GM18907 (cell line): ENCODE results near the gene HIF1A.

ENCODE experiments used
- ATAC-seq: cut with Tn5 transposase; IDR thresholded peaks from one replicate; pipeline ENCODE4 v1.9.1; 2021; ENCODE audit warnings: mild to moderate bottlenecking, moderate library complexity; ENCODE audit not compliant: unreplicated experiment

The HIF1A gene

DNA sequence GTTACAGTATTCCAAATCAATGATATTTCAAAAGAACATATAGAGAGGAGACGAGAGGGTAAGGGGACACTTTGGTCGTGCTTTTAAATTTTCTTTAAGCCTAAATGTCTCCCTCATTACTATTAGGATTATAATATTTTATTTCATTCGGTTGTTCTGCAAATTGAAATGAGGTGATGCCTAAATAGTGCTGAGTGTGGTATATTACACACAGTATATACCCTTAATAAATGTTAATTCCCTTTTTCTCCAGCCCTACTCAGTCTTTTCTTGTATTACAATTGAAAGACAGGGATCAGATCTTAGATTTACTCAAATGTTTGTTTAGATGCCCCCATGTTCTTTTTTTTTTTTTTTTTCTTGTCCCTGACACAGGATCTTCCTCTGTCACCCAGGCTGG is 74.6 kb downstream of the HIF1A start:
- ATAC-seq: no peak

DNA sequence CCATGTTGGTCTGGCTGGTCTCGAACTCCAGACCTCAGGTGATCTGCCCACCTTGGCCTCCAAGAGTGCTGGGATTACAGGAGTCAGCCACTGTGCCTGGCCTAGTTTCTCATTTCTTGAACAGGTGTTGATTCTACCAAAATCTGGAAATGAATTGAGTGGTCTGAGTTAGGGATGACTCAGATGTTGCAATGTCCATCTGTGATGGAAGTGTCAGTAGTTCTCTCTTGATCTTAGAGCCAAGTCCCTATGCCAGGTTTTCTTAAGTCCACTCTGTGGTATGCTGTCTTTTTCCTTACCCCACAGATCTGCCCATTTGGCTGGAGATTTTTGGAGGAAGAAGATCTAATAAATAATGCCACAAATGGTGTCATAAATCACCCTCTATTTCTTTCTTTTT is 79.5 kb downstream of the HIF1A start:
- ATAC-seq: no peak

DNA sequence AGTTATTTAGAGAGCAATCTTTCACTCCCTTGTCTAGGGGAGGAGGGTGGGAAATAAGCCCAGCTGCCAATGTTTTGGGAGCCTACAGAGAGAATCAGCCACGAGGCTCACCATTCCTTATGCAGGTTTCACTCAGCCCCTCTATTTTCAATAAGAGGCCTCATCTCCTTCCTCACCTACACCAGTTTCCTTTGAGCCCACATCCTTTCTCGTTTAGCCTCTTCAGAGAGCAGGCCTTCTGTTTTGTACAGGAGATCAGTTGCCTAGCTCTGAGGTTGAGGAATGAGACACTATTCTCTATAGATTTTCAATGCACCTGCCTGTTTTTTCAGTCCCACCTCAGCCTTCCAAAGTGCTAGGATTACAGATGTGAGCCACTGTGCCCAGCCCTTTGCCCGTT is 84.8 kb downstream of the HIF1A start:
- ATAC-seq: peak; percentile 85

DNA sequence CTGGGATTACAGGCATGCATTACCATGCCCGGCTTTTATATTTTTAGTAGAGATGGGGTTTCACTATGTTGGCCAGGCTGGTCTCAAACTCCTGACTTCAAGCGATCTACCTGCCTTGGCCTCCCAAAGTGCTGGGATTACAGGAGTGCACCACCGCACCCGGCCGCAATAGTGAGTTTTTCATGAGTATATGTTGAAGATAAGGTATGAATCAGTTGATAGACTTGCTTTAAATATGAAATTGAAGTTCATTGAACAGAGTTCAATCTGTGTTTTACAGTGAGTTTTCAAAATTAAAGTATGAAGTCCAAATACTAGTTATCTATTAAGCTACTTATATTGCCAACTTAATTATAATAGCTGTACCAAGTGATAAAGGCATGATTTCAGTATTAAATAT is 102.0 kb downstream of the HIF1A start:
- ATAC-seq: no peak
